GM18505 (cell line): ENCODE measurements around the gene APPL2.

Source experiments
- ATAC-seq: cut with Tn5 transposase; IDR thresholded peaks from one replicate; pipeline ENCODE4 v1.9.1; 2021; ENCODE audit not compliant: unreplicated experiment
- POLR2A ChIP-seq: IDR thresholded peaks from 4 replicates; pipeline ENCODE4 v1.6.1; 2011; ENCODE audit warnings: borderline replicate concordance; ENCODE audit not compliant: insufficient read depth, insufficient read length; ENCODE audit errors: extremely low read depth

Gene APPL2

GRCh38 chr12:105245291-105245690 is 9.3 kb upstream of the APPL2 start:
- TF ChIP-seq POLR2A, result no peak

GRCh38 chr12:105240228-105240627 is 4.3 kb upstream of the APPL2 start:
- TF ChIP-seq POLR2A, result no peak
- ATAC-seq, result no peak

More at GRCh38 chr12:105245291-105245690, 9.3 kb upstream of the APPL2 start:
- no peak for ATAC-seq

- TF ChIP-seq POLR2A, result no peak
These were observed 3.3 kb upstream of the APPL2 start for GRCh38 chr12:105239304-105239703.

GRCh38 chr12:105237666-105238065 is 1.7 kb upstream of the APPL2 start:
- ATAC-seq, result no peak

More at GRCh38 chr12:105239304-105239703, 3.3 kb upstream of the APPL2 start:
- no peak for ATAC-seq

GRCh38 chr12:105235281-105235731 is 668 bp downstream of the APPL2 start:
- no peak for TF ChIP-seq POLR2A
- peak; percentile 12 for ATAC-seq

More at GRCh38 chr12:105237666-105238065, 1.7 kb upstream of the APPL2 start:
- TF ChIP-seq POLR2A, result no peak

GRCh38 chr12:105234197-105234596 is 1.8 kb downstream of the APPL2 start:
- ATAC-seq, result no peak
- TF ChIP-seq POLR2A, result no peak

- no peak for TF ChIP-seq POLR2A
- ATAC-seq, result no peak
These were observed 2.7 kb downstream of the APPL2 start for GRCh38 chr12:105233041-105233905.

GRCh38 chr12:105231396-105231795 is 4.6 kb downstream of the APPL2 start:
- TF ChIP-seq POLR2A, result no peak
- ATAC-seq, result no peak

GRCh38 chr12:105229371-105229770 is 6.6 kb downstream of the APPL2 start:
- no peak for ATAC-seq
- no peak for TF ChIP-seq POLR2A

GRCh38 chr12:105228966-105229365 is 7.0 kb downstream of the APPL2 start:
- ATAC-seq, result no peak
- no peak for TF ChIP-seq POLR2A

GRCh38 chr12:105228494-105228893 is 7.5 kb downstream of the APPL2 start:
- no peak for ATAC-seq
- no peak for TF ChIP-seq POLR2A

GRCh38 chr12:105227879-105228278 is 8.1 kb downstream of the APPL2 start:
- no peak for ATAC-seq
- TF ChIP-seq POLR2A, result no peak

- ATAC-seq, result peak; percentile 53
- TF ChIP-seq POLR2A, result no peak
These were observed 9.8 kb downstream of the APPL2 start for GRCh38 chr12:105226219-105226618.

GRCh38 chr12:105225505-105226015 is 10.4 kb downstream of the APPL2 start:
- no peak for ATAC-seq
- TF ChIP-seq POLR2A, result no peak
